Measurements from ENCODE around the gene MARCHF9. TPM values are rescaled to one million over a fixed set of nuclear protein-coding genes. Genes with fewer than 3 reads are reported as not detected.

MARCHF9 gene
- total RNA-seq, 2 donors from 2014 or later = 13.6 to 15.8 TPM

DNA sequence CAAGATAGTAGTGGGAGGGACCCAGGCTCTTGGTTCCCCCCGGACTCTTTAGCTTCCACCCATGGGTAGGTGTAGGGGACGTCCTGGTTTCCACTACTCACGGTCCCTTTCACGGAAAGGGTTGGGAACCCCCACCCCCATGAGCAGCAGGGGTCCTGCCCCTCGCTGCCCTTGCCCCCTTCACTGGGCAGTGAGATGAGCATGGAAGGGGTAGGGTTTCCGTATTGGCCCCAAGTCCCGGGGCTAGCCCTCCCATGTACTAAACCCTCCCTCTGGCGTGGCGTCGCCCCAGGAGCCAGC, 29.1 kb upstream of the MARCHF9 start:
- Mint-ChIP-seq H3K4me1 (peaks cover 4% of the 10 kb centered on the region), H3K4me3 (peak overlapping the region; percentile 59), H3K36me3 (ENCODE audit: low read depth) (peaks cover 14% of the 10 kb centered on the region), H3K27ac (no peak overlapping the region), H3K27me3 (ENCODE audit: insufficient read depth) (peaks cover 81% of the 10 kb centered on the region), H3K9me3 (peaks cover 2% of the 10 kb centered on the region)
- no peaks in the 10 kb centered on the region for H3K4me1 ChIP-seq (ENCODE audit: control insufficient read depth, insufficient read depth, low read length)
- 5% methylated on average over 10 of the region's 10 CpGs; no CpG with 5 or more reads in 1 of the 2 experiments for WGBS, 2 experiments (ENCODE audit: insufficient coverage in 1 of 2, insufficient read length in 1 of 2)
- no peak overlapping the region for H3K27ac ChIP-seq (ENCODE audit: low read depth, low read length)
- no peak for DNase-seq
- no peak overlapping the region for H3K4me3 ChIP-seq (ENCODE audit: low read length)
- H3K9me3 ChIP-seq (ENCODE audit: control insufficient read depth, low read length) = no peaks in the 10 kb centered on the region
- no peak overlapping the region for H3K9ac ChIP-seq (ENCODE audit: extremely low read depth, low read length, poor library complexity, severe bottlenecking)
- peaks cover 81% of the 10 kb centered on the region for H3K27me3 ChIP-seq (ENCODE audit: control insufficient read depth, insufficient read depth, low read length, poor library complexity, severe bottlenecking)
- TF ChIP-seq, protein P1, sequence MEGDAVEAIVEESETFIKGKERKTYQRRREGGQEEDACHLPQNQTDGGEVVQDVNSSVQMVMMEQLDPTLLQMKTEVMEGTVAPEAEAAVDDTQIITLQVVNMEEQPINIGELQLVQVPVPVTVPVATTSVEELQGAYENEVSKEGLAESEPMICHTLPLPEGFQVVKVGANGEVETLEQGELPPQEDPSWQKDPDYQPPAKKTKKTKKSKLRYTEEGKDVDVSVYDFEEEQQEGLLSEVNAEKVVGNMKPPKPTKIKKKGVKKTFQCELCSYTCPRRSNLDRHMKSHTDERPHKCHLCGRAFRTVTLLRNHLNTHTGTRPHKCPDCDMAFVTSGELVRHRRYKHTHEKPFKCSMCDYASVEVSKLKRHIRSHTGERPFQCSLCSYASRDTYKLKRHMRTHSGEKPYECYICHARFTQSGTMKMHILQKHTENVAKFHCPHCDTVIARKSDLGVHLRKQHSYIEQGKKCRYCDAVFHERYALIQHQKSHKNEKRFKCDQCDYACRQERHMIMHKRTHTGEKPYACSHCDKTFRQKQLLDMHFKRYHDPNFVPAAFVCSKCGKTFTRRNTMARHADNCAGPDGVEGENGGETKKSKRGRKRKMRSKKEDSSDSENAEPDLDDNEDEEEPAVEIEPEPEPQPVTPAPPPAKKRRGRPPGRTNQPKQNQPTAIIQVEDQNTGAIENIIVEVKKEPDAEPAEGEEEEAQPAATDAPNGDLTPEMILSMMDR (conservative IDR thresholded peaks at IDR 0.05) = no peak
- peaks cover 8% of the 10 kb centered on the region for H3K36me3 ChIP-seq (ENCODE audit: control insufficient read depth, insufficient read depth, low read length)

DNA sequence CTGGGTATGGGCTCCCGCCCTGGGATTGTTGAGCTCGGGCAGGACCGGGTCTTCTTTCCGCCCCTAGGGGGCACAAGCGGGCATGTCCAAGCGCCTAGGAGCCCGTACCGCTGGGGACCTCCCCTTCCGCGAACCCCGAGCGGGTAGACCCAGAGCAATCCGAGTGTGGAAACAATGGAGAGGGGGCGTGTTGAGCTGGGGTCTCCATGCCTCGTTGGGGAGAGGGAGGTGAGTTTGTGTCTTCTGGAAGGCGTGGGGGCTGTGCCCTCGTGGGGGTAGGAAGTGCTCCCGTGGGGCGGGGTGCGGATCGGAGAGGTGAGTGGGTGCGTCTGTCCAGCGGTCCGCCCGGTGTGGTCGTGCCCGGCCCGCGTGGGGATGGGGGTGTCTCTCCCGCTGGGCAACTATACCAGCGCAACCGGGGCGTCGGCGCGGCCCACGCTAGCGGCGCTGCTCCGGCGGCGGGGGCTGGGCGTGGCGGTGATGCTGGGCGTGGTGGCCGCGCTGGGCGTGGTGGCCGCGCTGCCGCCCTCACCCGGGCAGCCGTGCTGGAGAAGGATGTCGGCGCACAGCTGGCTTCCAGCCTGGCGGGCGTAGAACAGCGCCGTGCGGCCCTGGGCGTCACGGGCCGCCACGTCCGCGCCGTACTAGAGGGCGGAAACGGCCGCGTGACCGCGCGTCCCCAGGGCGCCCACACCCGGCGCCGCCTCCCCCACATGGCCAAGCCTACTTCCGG, 28.6 kb upstream of the MARCHF9 start:
- H3K9ac ChIP-seq (ENCODE audit: extremely low read depth, low read length, poor library complexity, severe bottlenecking) = no peak overlapping the region

GRCh38 chr12:57726884-57727757, 27.8 kb upstream of the MARCHF9 start:
- H3K27me3 Mint-ChIP-seq (ENCODE audit: insufficient read depth) = peaks cover 94% of the 10 kb centered on the region

More for the DNA sequence above, 28.6 kb upstream of the MARCHF9 start:
- Histone ChIP-seq H3K27ac (ENCODE audit: low read depth, low read length) (no peak overlapping the region), H3K4me3 (ENCODE audit: low read length) (peak overlapping the region; percentile 60), H3K27me3 (ENCODE audit: control insufficient read depth, insufficient read depth, low read length, poor library complexity, severe bottlenecking) (peaks cover 87% of the 10 kb centered on the region), H3K36me3 (ENCODE audit: control insufficient read depth, insufficient read depth, low read length) (peaks cover 4% of the 10 kb centered on the region), H3K9me3 (ENCODE audit: control insufficient read depth, low read length) (no peaks in the 10 kb centered on the region), H3K4me1 (ENCODE audit: control insufficient read depth, insufficient read depth, low read length) (no peaks in the 10 kb centered on the region)
- H3K27ac Mint-ChIP-seq = no peak overlapping the region
- peaks cover 86% of the 10 kb centered on the region for H3K27me3 Mint-ChIP-seq (ENCODE audit: insufficient read depth)
- H3K9me3 Mint-ChIP-seq = peaks cover 2% of the 10 kb centered on the region
- TF ChIP-seq, protein P1 (conservative IDR thresholded peaks at IDR 0.05) = peak; percentile 89
- peaks cover 4% of the 10 kb centered on the region for H3K4me1 Mint-ChIP-seq
- peak; percentile 97 for DNase-seq
- peak overlapping the region; percentile 59 for H3K4me3 Mint-ChIP-seq
- WGBS, 2 experiments (ENCODE audit: insufficient coverage in 1 of 2, insufficient read length in 1 of 2) = 2 to 3% methylated on average over 10 to 79 of the region's 79 CpGs
- H3K36me3 Mint-ChIP-seq (ENCODE audit: low read depth) = peaks cover 9% of the 10 kb centered on the region

More at GRCh38 chr12:57726884-57727757, 27.8 kb upstream of the MARCHF9 start:
- H3K4me3 Mint-ChIP-seq = peak overlapping the region; percentile 26
- H3K9me3 Mint-ChIP-seq = peaks cover 2% of the 10 kb centered on the region
- TF ChIP-seq, protein P1 (conservative IDR thresholded peaks at IDR 0.05) = no peak
- no peak overlapping the region for H3K27ac ChIP-seq (ENCODE audit: low read depth, low read length)
- peak; percentile 84 for DNase-seq
- peaks cover 95% of the 10 kb centered on the region for H3K27me3 ChIP-seq (ENCODE audit: control insufficient read depth, insufficient read depth, low read length, poor library complexity, severe bottlenecking)
- H3K4me1 ChIP-seq (ENCODE audit: control insufficient read depth, insufficient read depth, low read length) = no peaks in the 10 kb centered on the region
- H3K4me3 ChIP-seq (ENCODE audit: low read length) = no peak overlapping the region
- peaks cover 4% of the 10 kb centered on the region for H3K4me1 Mint-ChIP-seq
- H3K9ac ChIP-seq (ENCODE audit: extremely low read depth, low read length, poor library complexity, severe bottlenecking) = no peak overlapping the region
- H3K9me3 ChIP-seq (ENCODE audit: control insufficient read depth, low read length) = no peaks in the 10 kb centered on the region
- WGBS, 2 experiments (ENCODE audit: insufficient coverage in 1 of 2, insufficient read length in 1 of 2) = 12 to 15% methylated on average over 42 to 76 of the region's 76 CpGs
- H3K36me3 Mint-ChIP-seq (ENCODE audit: low read depth) = peaks cover 3% of the 10 kb centered on the region
- no peaks in the 10 kb centered on the region for H3K36me3 ChIP-seq (ENCODE audit: control insufficient read depth, insufficient read depth, low read length)
- no peak overlapping the region for H3K27ac Mint-ChIP-seq

All from endodermal cell (in vitro differentiated cells).